ENCODE data around the gene SEPTIN5.

Gene SEPTIN5

DNA sequence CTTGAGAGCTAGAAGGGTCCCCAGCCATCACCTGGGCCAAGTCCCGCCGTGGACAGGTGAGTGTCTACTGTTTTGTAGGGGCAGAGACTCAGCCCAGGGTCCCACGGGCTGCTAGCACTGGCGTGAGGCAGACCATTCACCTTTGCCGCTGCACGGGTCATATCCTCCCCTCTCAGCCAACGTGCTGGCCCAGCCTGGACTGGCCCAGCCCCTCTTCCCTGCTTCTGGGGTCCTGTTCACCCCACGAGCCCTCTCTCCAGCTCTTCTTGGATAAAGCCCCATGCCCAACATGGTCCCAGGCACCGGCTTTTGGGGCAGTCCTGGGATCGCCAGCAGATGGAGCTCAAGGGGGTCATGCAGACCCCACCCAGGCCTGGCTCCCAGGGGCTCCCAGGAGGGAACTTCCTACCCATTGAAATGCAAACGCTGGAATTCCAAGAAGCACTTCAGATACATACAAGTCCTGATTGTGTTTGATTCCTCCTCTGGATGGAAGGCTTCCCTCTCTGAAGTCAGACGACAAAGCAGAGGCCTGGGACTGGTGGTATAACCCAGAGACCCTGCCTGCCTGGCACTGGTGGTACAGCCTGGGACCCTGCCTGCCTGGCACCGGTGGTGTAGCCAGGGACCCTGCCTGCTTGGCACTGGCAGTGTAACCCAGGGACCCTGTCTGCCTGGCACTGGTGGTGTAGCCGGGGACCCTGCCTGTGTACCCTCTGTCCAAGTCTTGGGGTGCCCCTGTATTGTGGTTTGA is 8.9 kb upstream of the SEPTIN5 start:
- DNase-seq (ENCODE audit: low read depth) = no peak

- DNase-seq (ENCODE audit: low read depth) = no peak
Observed at GRCh38 chr22:19706661-19707151, 7.6 kb upstream of the SEPTIN5 start.

GRCh38 chr22:19707347-19708290 is 6.7 kb upstream of the SEPTIN5 start:
- no peak for DNase-seq (ENCODE audit: low read depth)

DNA sequence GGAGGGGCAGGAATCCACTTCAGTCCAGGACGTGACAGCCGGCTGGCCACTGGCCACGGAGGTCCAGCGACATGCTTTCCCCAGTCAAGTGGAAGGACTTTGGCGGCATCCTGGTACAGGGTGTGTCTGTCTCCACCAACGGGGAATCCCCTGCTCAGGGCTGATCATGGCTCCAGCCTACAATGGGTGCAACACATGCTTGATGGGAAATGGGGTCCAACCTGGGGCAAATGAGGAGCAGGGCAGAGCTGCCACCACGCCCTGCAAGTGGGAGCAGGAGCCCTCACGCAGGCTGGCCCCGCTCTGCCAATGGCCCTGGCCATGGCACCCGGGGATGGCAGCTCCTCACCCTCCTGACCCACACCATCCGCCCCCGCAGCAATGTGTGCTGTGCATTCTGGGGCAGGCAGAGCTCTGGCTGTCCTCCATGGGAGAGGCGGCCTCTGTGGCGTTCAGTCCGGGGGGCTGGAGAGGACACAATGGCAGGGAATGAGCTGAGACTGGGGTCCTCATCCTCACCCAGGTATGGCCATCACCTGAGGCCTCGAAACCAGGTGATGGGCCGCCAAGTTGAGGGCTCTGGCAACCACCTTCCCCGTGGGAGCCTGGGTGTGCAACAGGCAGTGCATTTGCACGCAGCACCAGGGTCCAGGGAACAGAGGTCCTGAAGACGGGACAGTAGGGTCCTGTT is 5.8 kb upstream of the SEPTIN5 start:
- no peak for DNase-seq (ENCODE audit: low read depth)

GRCh38 chr22:19709063-19709769 is 5.1 kb upstream of the SEPTIN5 start:
- DNase-seq (ENCODE audit: low read depth) = no peak

- DNase-seq (ENCODE audit: low read depth) = no peak
Observed at GRCh38 chr22:19710020-19710768, 4.1 kb upstream of the SEPTIN5 start.

DNA sequence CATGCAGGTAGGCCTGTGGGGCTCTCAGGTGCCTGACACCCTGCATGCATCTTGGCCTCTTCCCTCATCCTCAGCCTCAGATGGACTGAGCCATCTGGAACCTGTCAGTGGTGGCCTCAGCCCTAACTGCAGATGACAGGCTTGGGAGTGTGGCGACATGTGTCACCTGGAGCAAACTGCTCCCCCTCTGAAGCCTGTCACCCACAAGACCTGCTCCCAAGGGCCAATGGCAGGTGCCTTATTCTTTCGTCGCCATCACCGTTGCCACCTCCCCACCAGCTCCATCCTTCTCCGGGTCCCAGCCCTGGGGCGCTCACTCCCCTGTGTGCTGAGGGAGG is 3.6 kb upstream of the SEPTIN5 start:
- no peak for DNase-seq (ENCODE audit: low read depth)

- DNase-seq (ENCODE audit: low read depth) = no peak
Observed at GRCh38 chr22:19713245-19713644, 1.1 kb upstream of the SEPTIN5 start.

DNA sequence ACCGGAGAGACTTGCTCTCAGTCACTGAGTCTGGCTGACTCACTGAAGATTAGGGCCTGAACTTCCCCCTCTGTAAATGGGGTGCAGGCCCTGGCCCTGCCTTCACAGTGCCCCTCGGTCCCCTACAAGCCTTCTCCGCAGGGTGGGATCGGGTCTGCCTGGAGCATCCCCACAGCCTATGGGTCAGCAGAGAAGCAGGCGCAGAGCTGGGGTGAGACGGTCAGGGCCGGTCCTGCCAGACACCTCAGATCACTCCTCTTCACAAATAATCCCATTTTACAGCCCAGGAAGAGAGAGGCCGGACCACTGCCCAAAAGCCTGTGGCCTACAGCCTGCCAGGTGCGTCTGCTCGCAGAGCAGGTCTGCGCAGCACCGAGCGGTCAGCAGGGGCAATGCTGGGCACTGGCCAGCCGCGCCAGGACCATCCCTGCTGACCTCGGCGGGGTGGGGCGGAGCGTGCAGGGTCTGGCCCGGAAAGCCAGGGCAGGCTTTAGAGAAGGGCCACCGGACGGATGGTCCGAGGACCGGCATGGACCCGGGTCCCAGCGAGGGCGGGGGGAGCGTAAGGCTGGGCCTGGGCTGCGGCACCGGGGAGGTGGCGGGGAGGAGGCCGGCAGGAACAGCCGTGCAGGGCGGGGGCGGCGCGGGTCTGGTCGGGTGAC is 522 bp upstream of the SEPTIN5 start:
- no peak for DNase-seq (ENCODE audit: low read depth)

DNA sequence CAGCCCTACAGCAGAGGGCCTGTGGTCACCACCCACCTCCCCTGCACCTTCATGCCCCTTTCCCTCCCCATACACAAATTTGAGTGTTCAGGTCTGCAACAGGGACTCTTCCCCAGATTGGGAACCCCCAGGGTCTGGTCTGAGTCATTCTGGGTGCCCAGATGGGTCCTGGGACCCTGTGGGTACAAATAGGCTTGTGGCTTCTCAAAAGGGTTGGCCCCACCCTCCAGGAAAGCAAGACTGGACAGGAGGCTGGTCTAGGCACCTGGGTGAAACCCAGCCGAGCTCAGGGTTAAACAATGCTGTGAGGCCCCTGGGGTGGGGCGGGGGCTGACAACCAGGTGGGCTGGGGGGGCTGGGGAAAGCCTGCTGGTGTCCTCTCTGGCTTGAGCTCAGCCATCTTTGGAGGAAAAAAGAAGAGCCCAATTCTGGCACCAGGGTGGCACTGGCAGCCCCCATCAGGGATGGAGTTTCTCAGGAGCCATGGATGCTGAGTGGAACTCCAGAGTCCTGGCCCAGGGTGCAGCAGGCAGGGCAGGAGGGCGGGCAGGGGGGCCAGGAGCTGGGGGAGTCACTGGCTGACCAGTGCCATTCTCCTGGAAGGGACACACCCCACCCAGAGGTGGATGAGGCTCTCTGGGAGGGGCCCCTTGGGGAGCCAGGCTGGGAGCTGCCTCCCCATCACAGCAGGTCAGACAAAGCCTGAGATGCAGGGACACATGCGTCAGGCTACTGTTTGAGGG is 1.1 kb downstream of the SEPTIN5 start:
- no peak for DNase-seq (ENCODE audit: low read depth)

DNA sequence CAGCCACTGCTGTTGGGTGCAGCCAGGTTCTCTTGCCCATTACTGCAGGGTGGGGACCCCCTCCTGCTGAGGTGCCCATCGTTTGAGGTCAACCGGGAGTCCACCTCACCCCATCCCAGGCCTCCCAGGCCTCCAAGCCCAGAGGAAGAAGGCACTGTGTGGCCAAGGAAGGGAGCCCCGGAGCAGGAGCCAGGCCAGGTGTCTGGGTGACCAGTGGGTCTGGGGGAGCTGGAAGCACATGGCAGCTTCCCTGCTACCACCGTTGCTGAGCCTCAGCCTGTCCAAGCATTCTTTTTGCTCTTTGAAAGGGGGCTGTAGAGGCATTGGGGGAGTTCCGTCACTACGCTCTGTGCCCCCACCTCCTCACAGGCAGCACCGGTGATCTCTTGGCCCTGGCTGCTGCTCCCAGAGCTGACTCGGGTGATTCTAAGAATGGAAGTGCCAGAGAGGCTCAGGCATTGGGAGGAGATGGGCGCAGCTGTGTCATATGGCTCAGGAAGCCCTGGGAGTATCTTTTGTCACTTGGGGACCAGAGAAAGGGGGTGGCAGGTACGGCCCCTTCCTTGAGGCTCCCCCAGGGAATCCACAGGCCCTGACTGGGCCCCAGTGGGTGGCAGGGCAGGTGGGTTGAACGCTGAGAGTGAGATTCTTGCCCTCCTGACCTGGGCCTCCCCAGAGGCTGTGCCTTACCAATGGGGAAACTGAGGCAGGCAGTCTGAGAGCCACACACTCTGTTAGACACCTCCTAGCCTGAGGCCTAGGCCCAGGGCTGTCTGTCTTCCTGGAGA is 1.9 kb downstream of the SEPTIN5 start:
- no peak for DNase-seq (ENCODE audit: low read depth)

DNA sequence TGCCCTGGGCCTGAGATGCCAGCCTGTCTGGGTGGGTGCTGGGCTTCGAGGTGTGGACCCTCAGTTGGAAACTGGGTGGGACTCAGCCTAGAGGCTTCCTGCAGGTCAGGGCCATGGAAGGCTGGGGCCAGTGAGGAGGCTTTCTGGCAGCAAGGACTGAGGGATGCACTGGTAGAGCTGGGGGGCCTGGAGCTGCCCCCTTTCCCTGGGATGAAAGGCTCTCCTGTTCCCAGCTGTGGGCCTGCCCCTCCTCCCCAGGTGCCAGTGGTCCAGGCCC is 2.5 kb downstream of the SEPTIN5 start:
- no peak for DNase-seq (ENCODE audit: low read depth)

DNA sequence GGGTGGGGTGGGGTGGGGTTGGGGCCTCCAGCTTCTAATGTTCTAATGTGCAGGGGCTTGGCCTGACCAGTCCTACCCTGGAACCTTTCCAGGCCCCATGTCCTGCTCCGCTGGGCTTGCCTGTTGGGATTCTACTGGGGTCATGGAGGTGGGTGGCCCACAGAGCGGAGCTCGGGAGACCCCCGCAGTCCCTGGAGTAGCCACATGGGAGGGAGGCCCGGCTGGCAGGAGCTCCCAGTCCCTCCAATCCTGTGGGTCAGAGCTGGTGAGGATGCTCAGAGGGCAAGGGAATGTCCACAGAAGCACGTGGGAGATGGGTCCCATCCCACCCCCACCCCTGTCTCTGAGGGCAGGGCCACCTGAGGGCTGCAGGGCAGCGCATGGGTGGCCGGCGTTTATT is 2.9 kb downstream of the SEPTIN5 start:
- no peak for DNase-seq (ENCODE audit: low read depth)

DNA sequence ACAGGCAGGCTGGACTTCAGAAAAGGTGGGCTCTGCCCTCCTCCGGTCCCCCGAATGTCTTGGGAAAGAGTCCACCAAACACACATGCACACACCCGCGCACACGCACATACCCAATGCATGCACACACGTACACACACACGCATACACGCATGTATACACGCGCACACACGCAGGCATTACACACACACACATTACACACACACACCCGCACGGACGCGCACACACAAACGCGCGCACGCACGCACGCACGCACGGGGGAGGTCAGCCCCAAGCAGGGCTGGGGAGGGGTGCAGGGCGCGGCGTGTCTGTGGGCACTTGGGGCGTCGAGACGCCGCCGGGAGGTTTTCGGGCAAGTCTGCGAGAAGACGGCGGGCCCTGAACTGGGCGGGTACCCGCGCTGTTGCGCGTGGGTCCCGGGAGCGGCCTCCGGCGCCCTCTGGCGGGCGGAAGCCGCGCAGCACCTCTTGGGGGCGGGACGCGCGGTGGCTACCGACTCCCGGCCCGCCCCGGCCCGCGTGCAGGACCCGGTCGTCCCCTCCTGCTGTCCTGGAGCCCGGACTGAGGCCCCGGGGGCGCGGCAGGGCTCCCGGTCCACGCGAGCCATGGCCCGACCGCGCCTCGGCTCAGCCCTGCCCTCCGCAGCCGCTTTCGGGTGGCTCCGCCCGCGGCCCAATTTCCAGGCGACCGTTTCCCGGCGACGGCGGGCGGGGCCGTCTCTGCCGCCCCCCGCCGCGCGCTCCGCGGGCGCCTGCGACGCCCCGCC is 3.6 kb downstream of the SEPTIN5 start:
- DNase-seq (ENCODE audit: low read depth) = peak; percentile 29

DNA sequence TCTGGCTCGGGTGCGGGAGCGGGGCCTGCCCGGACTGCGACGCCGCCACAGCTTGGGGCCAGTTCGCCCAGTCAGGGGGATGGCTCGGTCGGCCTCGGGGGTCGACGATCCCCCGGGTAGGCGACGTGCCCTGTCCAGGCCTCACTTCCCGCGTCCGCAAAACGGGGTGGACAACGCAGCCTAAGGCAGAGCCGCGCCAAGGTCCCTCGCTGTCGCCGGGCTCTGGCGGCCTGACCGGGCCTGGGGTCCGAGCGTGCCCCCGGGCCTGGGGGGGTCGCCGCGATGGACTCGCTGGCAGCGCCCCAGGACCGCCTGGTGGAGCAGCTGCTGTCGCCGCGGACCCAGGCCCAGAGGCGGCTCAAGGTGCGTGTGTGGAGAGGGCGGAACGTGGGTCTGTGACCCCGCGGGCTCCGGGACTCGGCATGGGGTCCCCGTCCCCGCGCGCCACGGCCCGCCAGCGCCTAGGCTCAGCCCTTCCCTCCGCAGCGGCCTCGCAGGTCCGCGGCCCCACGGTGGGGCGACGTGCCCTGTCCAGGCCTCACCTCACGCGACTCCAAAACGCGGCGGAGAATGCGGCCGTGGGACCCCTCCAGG is 4.2 kb downstream of the SEPTIN5 start:
- no peak for DNase-seq (ENCODE audit: low read depth)

DNA sequence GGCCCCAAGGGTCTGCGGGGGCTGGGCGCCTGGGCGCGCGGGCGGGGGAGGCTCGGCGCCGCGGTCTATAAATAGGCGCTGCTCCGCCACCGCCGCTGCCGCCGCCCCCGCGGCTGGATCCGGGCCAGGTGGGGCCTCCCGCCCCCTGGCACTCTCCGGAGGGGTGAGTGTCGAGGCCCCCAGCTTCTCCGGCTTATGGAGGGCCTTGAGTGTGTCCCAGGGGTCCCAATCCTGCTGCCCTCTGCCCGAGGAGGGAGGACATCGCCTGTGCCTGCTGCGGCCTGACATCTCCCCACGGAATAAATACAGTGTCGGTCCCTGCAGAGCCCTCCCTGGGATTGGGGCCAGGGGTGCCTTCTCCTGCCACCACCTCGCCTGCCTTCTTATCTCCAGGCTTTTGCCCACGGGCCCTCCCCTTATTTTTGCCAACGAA is 4.8 kb downstream of the SEPTIN5 start:
- DNase-seq (ENCODE audit: low read depth) = no peak

- DNase-seq (ENCODE audit: low read depth) = no peak
Observed at GRCh38 chr22:19719488-19720021, 5.3 kb downstream of the SEPTIN5 start.
